SW 1271 (cell line): ENCODE data around the gene FAM186B.
"Not testable (repeated sequence)": the region's sequence is repeated elsewhere in the genome, so short reads cannot be mapped to it uniquely, and the experiment has no call there.

Source experiments
- DNase-seq, 2 experiments: peaks; one replicate each; lab custom pipeline; 2025; lab: John Stamatoyannopoulos, UW

FAM186B gene

GRCh38 chr12:49605539-49605938 lies at the start of gene FAM186B:
FAM186B (minus strand) TSS chr12:49605639; CDS start chr12:49605477, 162 bp downstream.
- not testable (repeated sequence) for DNase-seq

- DNase-seq, result no peak
These were observed 49.3 kb upstream of the FAM186B start for GRCh38 chr12:49654715-49655114.

GRCh38 chr12:49652921-49653520 lies 47.6 kb upstream of the FAM186B start:
- no peak for DNase-seq

- no peak for DNase-seq
These were observed 46.4 kb upstream of the FAM186B start for GRCh38 chr12:49651855-49652254.

GRCh38 chr12:49649892-49650291 lies 44.5 kb upstream of the FAM186B start:
- DNase-seq, result no peak

GRCh38 chr12:49649445-49649844 lies 44.0 kb upstream of the FAM186B start:
- no peak for DNase-seq

- DNase-seq, result no peak
These were observed 43.2 kb upstream of the FAM186B start for GRCh38 chr12:49648712-49649003.

- no peak for DNase-seq
These were observed 42.6 kb upstream of the FAM186B start for GRCh38 chr12:49647827-49648711.

GRCh38 chr12:49646871-49647654 lies 41.6 kb upstream of the FAM186B start:
- no peak for DNase-seq

- no peak for DNase-seq
These were observed 40.9 kb upstream of the FAM186B start for GRCh38 chr12:49646331-49646830.

- DNase-seq, result no peak
These were observed 40.0 kb upstream of the FAM186B start for GRCh38 chr12:49645146-49646039.

- peak in 1 of 2 experiments; percentile 46 for DNase-seq
These were observed 39.2 kb upstream of the FAM186B start for GRCh38 chr12:49644620-49644994.

GRCh38 chr12:49643961-49644619 lies 38.7 kb upstream of the FAM186B start:
- no peak for DNase-seq

- no peak for DNase-seq
These were observed 37.7 kb upstream of the FAM186B start for GRCh38 chr12:49643135-49643534.

GRCh38 chr12:49642370-49642802 lies 36.9 kb upstream of the FAM186B start:
- DNase-seq, result no peak

- DNase-seq, result no peak
These were observed 36.4 kb upstream of the FAM186B start for GRCh38 chr12:49641748-49642369.

GRCh38 chr12:49636979-49637755 lies 31.7 kb upstream of the FAM186B start:
- peak in 1 of 2 experiments; percentile 65 for DNase-seq

GRCh38 chr12:49636574-49636973 lies 31.1 kb upstream of the FAM186B start:
- no peak for DNase-seq

- no peak for DNase-seq
These were observed 30.2 kb upstream of the FAM186B start for GRCh38 chr12:49635656-49636055.

- DNase-seq, result no peak
These were observed 29.6 kb upstream of the FAM186B start for GRCh38 chr12:49635036-49635435.
